ENCODE measurements around the gene STIM1.

- TF ChIP-seq CTCF (IDR thresholded peaks at IDR 0.05; ENCODE audit: low read length) = no peak
- TF ChIP-seq EZH2 (IDR thresholded peaks at IDR 0.05; ENCODE audit: borderline replicate concordance, low read length) = no peak
Observed at GRCh38 chr11:4039011-4039410, 183.5 kb downstream of the STIM1 start.

Measured in OCI-LY1 (cell line).